Suprapubic skin (tissue), 3 donors: Measurements from ENCODE around the gene RBL1.

Source experiments
- POLR2AphosphoS5 ChIP-seq, 3 donors: sonication (generic); formaldehyde crosslinking; IDR thresholded peaks; one replicate each; pipeline ENCODE4 v1.6.1; 2017; ENCODE audit warnings: antibody characterized with exemption in 3 of 3
- TF ChIP-seq, protein P1 (sequence below), 2 donors: fragments of 200-600 bp in 1 of 2; fragments of 450-650 bp in 1 of 2; sonication (generic) in 1 of 2; IDR thresholded peaks; one replicate each; pipeline ENCODE4 v1.5.1; 2016 to 2019; ENCODE audit warnings: antibody characterized with exemption in 2 of 2, mild to moderate bottlenecking in 1 of 2, moderate library complexity in 1 of 2

GRCh38 chr20:36971103-36971502 is 124.7 kb downstream of the RBL1 start:
- TF ChIP-seq, protein P1, sequence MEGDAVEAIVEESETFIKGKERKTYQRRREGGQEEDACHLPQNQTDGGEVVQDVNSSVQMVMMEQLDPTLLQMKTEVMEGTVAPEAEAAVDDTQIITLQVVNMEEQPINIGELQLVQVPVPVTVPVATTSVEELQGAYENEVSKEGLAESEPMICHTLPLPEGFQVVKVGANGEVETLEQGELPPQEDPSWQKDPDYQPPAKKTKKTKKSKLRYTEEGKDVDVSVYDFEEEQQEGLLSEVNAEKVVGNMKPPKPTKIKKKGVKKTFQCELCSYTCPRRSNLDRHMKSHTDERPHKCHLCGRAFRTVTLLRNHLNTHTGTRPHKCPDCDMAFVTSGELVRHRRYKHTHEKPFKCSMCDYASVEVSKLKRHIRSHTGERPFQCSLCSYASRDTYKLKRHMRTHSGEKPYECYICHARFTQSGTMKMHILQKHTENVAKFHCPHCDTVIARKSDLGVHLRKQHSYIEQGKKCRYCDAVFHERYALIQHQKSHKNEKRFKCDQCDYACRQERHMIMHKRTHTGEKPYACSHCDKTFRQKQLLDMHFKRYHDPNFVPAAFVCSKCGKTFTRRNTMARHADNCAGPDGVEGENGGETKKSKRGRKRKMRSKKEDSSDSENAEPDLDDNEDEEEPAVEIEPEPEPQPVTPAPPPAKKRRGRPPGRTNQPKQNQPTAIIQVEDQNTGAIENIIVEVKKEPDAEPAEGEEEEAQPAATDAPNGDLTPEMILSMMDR (IDR thresholded peaks at IDR 0.05), result no peak
- no peak for TF ChIP-seq POLR2AphosphoS5 (IDR thresholded peaks at IDR 0.05)
